DND-41 (cell line): ENCODE data around the gene CTTN.

Experiments
- ATAC-seq: fragments of 200-7000 bp; cut with Tn5 transposase; 3 replicates; pipeline ENCODE4 v1.9.1; 2021; ENCODE audit warnings: low read depth; ENCODE audit not compliant: insufficient read depth
- DNase-seq: peaks from one replicate; pipeline ENCODE4 v3.0.0-alpha.2; 2020
- H2AFZ ChIP-seq: 2 replicates; pipeline ENCODE4 v1.6.0; 2012; ENCODE audit warnings: low read depth, low read length
- H3K27ac ChIP-seq: 2 replicates; pipeline ENCODE4 v1.5.1; 2012; ENCODE audit warnings: low read length, inconsistent platforms
- H3K27me3 ChIP-seq: fragments of 200-600 bp; sonication (generic); 2 replicates; pipeline ENCODE4 v1.6.0; 2012; ENCODE audit warnings: low read length, mild to moderate bottlenecking, inconsistent platforms; ENCODE audit not compliant: insufficient read depth, poor library complexity
- H3K36me3 ChIP-seq: 2 replicates; pipeline ENCODE4 v1.5.1; 2012; ENCODE audit warnings: low read length, inconsistent platforms; ENCODE audit not compliant: insufficient read depth
- H3K4me1 ChIP-seq: 2 replicates; pipeline ENCODE4 v1.5.1; 2012; ENCODE audit warnings: mild to moderate bottlenecking, low read length; ENCODE audit not compliant: insufficient read depth
- H3K4me2 ChIP-seq: 2 replicates; pipeline ENCODE4 v1.6.0; 2012; ENCODE audit warnings: mild to moderate bottlenecking, moderate library complexity, low read length, inconsistent platforms; ENCODE audit not compliant: insufficient read depth
- H3K4me3 ChIP-seq, 2 experiments: fragments of 200-600 bp in 1 of 2; shearing (Covaris generic) in 1 of 2; 2 replicates each; pipeline ENCODE4 v1.5.1; 2012 to 2016; ENCODE audit warnings: inconsistent platforms in 2 of 2, low read length in 2 of 2, mild to moderate bottlenecking in 2 of 2, low read depth in 1 of 2, moderate library complexity in 1 of 2
- H3K79me2 ChIP-seq: 2 replicates; pipeline ENCODE4 v1.6.0; 2012; ENCODE audit warnings: low read length, inconsistent platforms; ENCODE audit not compliant: insufficient read depth
- H3K9ac ChIP-seq: 2 replicates; pipeline ENCODE4 v1.6.0; 2012; ENCODE audit warnings: low read depth, mild to moderate bottlenecking, inconsistent platforms, low read length, moderate library complexity
- H3K9me3 ChIP-seq: 2 replicates; pipeline ENCODE4 v1.5.1; 2012; ENCODE audit warnings: low read length, moderate library complexity, mild to moderate bottlenecking, inconsistent platforms; ENCODE audit not compliant: insufficient read depth, severe bottlenecking
- H4K20me1 ChIP-seq: 2 replicates; pipeline ENCODE4 v1.6.0; 2012; ENCODE audit warnings: low read length; ENCODE audit not compliant: insufficient read depth
- CTCF ChIP-seq: IDR thresholded peaks from 2 replicates; pipeline ENCODE4 v1.5.1; 2012; ENCODE audit warnings: borderline replicate concordance, low read length, moderate library complexity, mild to moderate bottlenecking; ENCODE audit not compliant: poor library complexity, severe bottlenecking; ENCODE audit errors: extremely low read depth
- EZH2 ChIP-seq: IDR thresholded peaks from 3 replicates; pipeline ENCODE4 v1.6.1; 2012; ENCODE audit warnings: borderline replicate concordance, low read depth, mild to moderate bottlenecking, moderate library complexity, low read length, inconsistent platforms; ENCODE audit not compliant: severe bottlenecking

The CTTN gene

GRCh38 chr11:70456921-70457532, 58.7 kb downstream of the CTTN start:
- Histone ChIP-seq H3K4me3 (no peak overlapping the region), H3K9ac (no peak overlapping the region), H3K27ac (no peak overlapping the region), H2AFZ (no peak overlapping the region), H3K79me2 (no peaks in the 10 kb centered on the region), H3K36me3 (no peaks in the 10 kb centered on the region), H3K9me3 (no peaks in the 10 kb centered on the region), H3K27me3 (peaks cover 3% of the 10 kb centered on the region), H4K20me1 (peaks cover 3% of the 10 kb centered on the region), H3K4me2 (no peak overlapping the region), H3K4me1 (no peaks in the 10 kb centered on the region)
- DNase-seq (no peak), ATAC-seq (no peak)
- no peak for TF ChIP-seq CTCF
- no peak for TF ChIP-seq EZH2

DNA sequence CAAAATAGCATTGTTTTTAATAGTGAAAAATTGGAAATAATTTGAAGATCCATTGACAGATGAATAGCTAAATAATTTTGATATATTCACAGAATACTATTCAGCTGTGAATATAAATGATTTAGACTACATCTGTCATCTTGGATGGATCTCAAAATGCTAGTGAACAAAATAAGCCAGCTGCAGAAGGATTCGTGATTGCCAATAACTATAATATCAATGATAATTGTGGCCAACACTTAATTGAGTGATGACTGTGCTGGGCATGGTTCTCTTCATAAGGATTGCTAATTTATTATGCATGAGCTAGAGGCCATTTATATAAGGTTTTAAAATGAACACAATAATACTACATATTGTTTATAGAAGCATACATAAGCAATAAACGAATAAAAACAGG, 60.4 kb downstream of the CTTN start:
- Histone ChIP-seq H2AFZ (no peak overlapping the region), H3K79me2 (no peaks in the 10 kb centered on the region), H3K4me2 (no peak overlapping the region), H3K4me3 (no peak overlapping the region), H3K9ac (no peak overlapping the region), H4K20me1 (peaks cover 3% of the 10 kb centered on the region), H3K9me3 (no peaks in the 10 kb centered on the region), H3K27me3 (peaks cover 3% of the 10 kb centered on the region), H3K27ac (no peak overlapping the region), H3K36me3 (no peaks in the 10 kb centered on the region), H3K4me1 (no peaks in the 10 kb centered on the region)
- TF ChIP-seq CTCF: no peak
- TF ChIP-seq EZH2: no peak
- ATAC-seq: no peak
- no peak for DNase-seq

DNA sequence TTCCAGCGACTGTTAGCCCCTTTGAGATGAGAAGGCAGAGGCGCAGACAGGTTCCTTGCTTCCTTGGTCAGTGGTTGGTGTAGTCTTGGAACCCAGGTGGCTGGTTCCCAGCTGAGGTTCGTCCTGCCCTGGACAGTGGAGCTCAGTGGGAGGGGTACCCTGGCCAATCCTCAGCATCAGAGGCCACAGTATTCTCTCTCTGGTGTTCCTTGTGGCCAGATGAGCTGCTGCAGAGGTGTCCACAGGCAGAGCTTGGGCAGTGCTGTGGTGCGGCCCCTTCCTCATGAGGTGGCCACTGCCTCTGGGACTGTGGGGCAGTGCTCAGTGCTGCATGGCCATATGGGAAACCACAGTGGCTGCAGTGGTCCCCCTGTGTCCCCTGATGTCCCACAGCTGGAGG, 61.8 kb downstream of the CTTN start:
- H3K36me3 ChIP-seq: no peaks in the 10 kb centered on the region
- peaks cover 3% of the 10 kb centered on the region for H3K27me3 ChIP-seq
- DNase-seq (no peak), ATAC-seq (no peak)
- H2AFZ ChIP-seq: no peak overlapping the region
- no peak overlapping the region for H3K4me3 ChIP-seq
- no peak overlapping the region for H3K4me2 ChIP-seq
- no peaks in the 10 kb centered on the region for H3K4me1 ChIP-seq
- TF ChIP-seq EZH2 (no peak), CTCF (no peak)
- H3K79me2 ChIP-seq: no peaks in the 10 kb centered on the region
- H3K9me3 ChIP-seq: no peaks in the 10 kb centered on the region
- H4K20me1 ChIP-seq: peaks cover 3% of the 10 kb centered on the region
- H3K9ac ChIP-seq: no peak overlapping the region
- no peak overlapping the region for H3K27ac ChIP-seq
